Liver (tissue), 9 donors: ENCODE results near the gene TUBB6. TPM values are rescaled to one million over a fixed set of nuclear protein-coding genes. Genes with fewer than 3 reads are reported as not detected.

Experiments used
- DNase-seq: peaks from one replicate; pipeline ENCODE4 v3.0.0-alpha.2; 2017; ENCODE audit warnings: low spot score
- H3K27ac ChIP-seq, 2 donors: one replicate each; pipeline ENCODE4 v1.7.0; 2013; ENCODE audit warnings: inconsistent platforms in 2 of 2, low read length in 2 of 2, control low read depth in 1 of 2, low read depth in 1 of 2, mild to moderate bottlenecking in 1 of 2
- H3K27me3 ChIP-seq, 4 donors: one replicate each; pipeline versions ENCODE4 v1.6.1 to v1.7.0; 2013; ENCODE audit warnings: low read length in 3 of 4, inconsistent platforms in 1 of 4, mild to moderate bottlenecking in 1 of 4, moderate library complexity in 1 of 4; ENCODE audit not compliant: control insufficient read depth in 4 of 4, insufficient read depth in 4 of 4
- H3K36me3 ChIP-seq, 4 donors: one replicate each; pipeline versions ENCODE4 v1.6.1 to v1.7.0; 2013; ENCODE audit warnings: low read length in 3 of 4, mild to moderate bottlenecking in 3 of 4, low read depth in 1 of 4, moderate library complexity in 1 of 4; ENCODE audit not compliant: control insufficient read depth in 4 of 4, insufficient read depth in 3 of 4
- H3K4me1 ChIP-seq, 4 donors: one replicate each; pipeline versions ENCODE4 v1.6.1 to v1.7.0; 2013; ENCODE audit warnings: low read length in 3 of 4, mild to moderate bottlenecking in 3 of 4, moderate library complexity in 1 of 4; ENCODE audit not compliant: control insufficient read depth in 4 of 4, insufficient read depth in 4 of 4
- H3K4me3 ChIP-seq, 3 donors: one replicate each; pipeline versions ENCODE4 v1.6.1 to v1.7.0; 2013; ENCODE audit warnings: low read length in 3 of 3, control low read depth in 1 of 3, low read depth in 1 of 3, mild to moderate bottlenecking in 1 of 3
- H3K9ac ChIP-seq, 2 donors: one replicate each; pipeline ENCODE4 v1.7.0; 2013; ENCODE audit warnings: low read length in 2 of 2, mild to moderate bottlenecking in 2 of 2, moderate library complexity in 2 of 2, control low read depth in 1 of 2, low read depth in 1 of 2
- H3K9me3 ChIP-seq, 4 donors: one replicate each; pipeline versions ENCODE4 v1.6.1 to v1.7.0; 2013; ENCODE audit warnings: low read length in 3 of 4; ENCODE audit not compliant: control insufficient read depth in 4 of 4
- EGR1 ChIP-seq, 2 donors: IDR thresholded peaks; 2 replicates each; pipeline ENCODE4 v1.6.1; 2016 to 2018; ENCODE audit warnings: antibody characterized with exemption in 2 of 2, low read depth in 2 of 2
- FOXA1 ChIP-seq: IDR thresholded peaks from 2 replicates; pipeline ENCODE4 v1.6.1; 2016; ENCODE audit warnings: antibody characterized with exemption
- FOXA2 ChIP-seq: IDR thresholded peaks from 2 replicates; pipeline ENCODE4 v1.6.1; 2016; ENCODE audit warnings: antibody characterized with exemption
- HNF4A ChIP-seq, 2 donors: conservative IDR thresholded peaks; 2 replicates each; pipeline ENCODE4 v1.6.1; 2016; ENCODE audit warnings: antibody characterized with exemption in 2 of 2, mild to moderate bottlenecking in 2 of 2
- HNF4G ChIP-seq: IDR thresholded peaks from 2 replicates; pipeline ENCODE4 v1.6.1; 2016; ENCODE audit warnings: antibody characterized with exemption
- JUND ChIP-seq, 2 donors: IDR thresholded peaks; 2 replicates each; pipeline ENCODE4 v1.6.1; 2016; ENCODE audit warnings: antibody characterized with exemption in 2 of 2
- NR2F2 ChIP-seq: IDR thresholded peaks from 2 replicates; pipeline ENCODE4 v1.6.1; 2016; ENCODE audit warnings: antibody characterized with exemption
- RAD21 ChIP-seq, 2 donors: IDR thresholded peaks; 2 replicates each; pipeline ENCODE4 v1.6.1; 2016; ENCODE audit warnings: antibody characterized with exemption in 2 of 2, mild to moderate bottlenecking in 2 of 2
- RXRA ChIP-seq, 2 donors: IDR thresholded peaks; 2 replicates each; pipeline ENCODE4 v1.6.1; 2017 to 2018; ENCODE audit warnings: antibody characterized with exemption in 2 of 2, mild to moderate bottlenecking in 1 of 2
- SP1 ChIP-seq: IDR thresholded peaks from 2 replicates; pipeline ENCODE4 v1.6.1; 2018; ENCODE audit warnings: antibody characterized with exemption, mild to moderate bottlenecking
- TAF1 ChIP-seq: conservative IDR thresholded peaks from 2 replicates; pipeline ENCODE4 v1.6.1; 2016; ENCODE audit warnings: antibody characterized with exemption, mild to moderate bottlenecking
- YY1 ChIP-seq: IDR thresholded peaks from 2 replicates; pipeline ENCODE4 v1.6.1; 2016; ENCODE audit warnings: antibody characterized with exemption, mild to moderate bottlenecking
- WGBS: extraction: QIAGEN DNeasy Blood & Tissue Kit; methylation state at CpG from one replicate; pipeline ENCODE4 v1.1.7; 2013; 5-methylcytosine and 5-hydroxymethylcytosine counted together
- polyA plus RNA-seq, 2 donors: library from polyadenylated mRNA; stranded (reverse) in 1 of 2; unstranded in 1 of 2; fragments of 200-250 nt in 1 of 2; fragments of >200 nt in 1 of 2; fragmentation: Nextera tagmentation in 1 of 2; extraction: Ambion mirVana in 1 of 2; gene quantifications; one replicate each; pipeline versions ENCODE4 v1.2.1 to v1.2.3, GENCODE V29; 2013 to 2015
- total RNA-seq, 2 donors: library from RNA; depleted of rRNA; stranded (reverse); fragments of >200 nt; gene quantifications; one replicate each; pipeline ENCODE4 v1.2.3, GENCODE V29; 2014
- TF ChIP-seq, protein P1 (sequence below): IDR thresholded peaks from 2 replicates; pipeline ENCODE4 v1.6.1; 2016; ENCODE audit warnings: antibody characterized with exemption
- TF ChIP-seq, protein P2 (sequence below): IDR thresholded peaks from 2 replicates; pipeline ENCODE4 v1.6.1; 2016; ENCODE audit warnings: antibody characterized with exemption
- TF ChIP-seq, protein P3 (sequence below): IDR thresholded peaks from 2 replicates; pipeline ENCODE4 v1.6.1; 2016; ENCODE audit warnings: antibody characterized with exemption, mild to moderate bottlenecking
- TF ChIP-seq, protein P4 (sequence below): fragments of 150-350 bp; IDR thresholded peaks from 2 replicates; pipeline ENCODE4 v1.5.1; 2017; ENCODE audit warnings: improper control_type of control experiment, low read depth, low read length; ENCODE audit not compliant: missing input control
- TF ChIP-seq, protein P5 (sequence below): IDR thresholded peaks from 2 replicates; pipeline ENCODE4 v1.6.1; 2016; ENCODE audit warnings: antibody characterized with exemption
- donor health status: healthy.
- donor health status: healthy.
- donor health status: healthy.
- donor health status: healthy.
- donor health status: healthy.

Gene TUBB6
- total and polyA plus RNA-seq, 4 donors = 5.5 to 347 (median 17.5) TPM

DNA sequence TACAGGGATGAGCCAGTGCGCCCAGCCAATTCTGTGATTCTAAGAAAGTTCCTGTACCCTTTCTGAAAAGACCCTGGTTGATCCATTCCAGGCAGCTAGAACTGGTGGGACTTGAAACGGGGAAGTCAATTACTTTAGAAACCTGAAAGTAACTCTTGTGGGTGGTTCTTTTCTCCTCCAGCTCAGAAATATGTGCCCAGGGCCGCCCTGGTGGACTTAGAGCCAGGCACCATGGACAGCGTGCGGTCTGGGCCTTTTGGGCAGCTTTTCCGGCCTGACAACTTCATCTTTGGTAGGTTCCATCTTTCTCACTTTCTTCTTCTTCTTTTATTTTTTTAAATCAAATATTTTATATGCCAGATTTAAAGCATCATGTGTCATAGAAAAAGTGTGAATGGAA is 2.7 kb downstream of the TUBB6 start:
- Histone ChIP-seq H3K27me3 (peaks cover 0 to 5% (median 0%) of the 10 kb centered on the region in 4 donors), H3K9ac (no peak overlapping the region), H3K9me3 (peaks cover 0 to 4% (median 0%) of the 10 kb centered on the region in 4 donors), H3K36me3 (peaks cover 0 to 7% (median 2%) of the 10 kb centered on the region in 4 donors), H3K4me1 (peaks cover 0 to 9% (median 7%) of the 10 kb centered on the region in 4 donors), H3K27ac (no peak overlapping the region), H3K4me3 (no peak overlapping the region)
- TF ChIP-seq HNF4A (conservative IDR thresholded peaks at IDR 0.05) (no peak), NR2F2 (no peak), HNF4G (no peak), FOXA2 (no peak), EGR1 (IDR thresholded peaks at IDR 0.05; ENCODE audit: low read depth in 2 of 2) (no peak)
- TF ChIP-seq, protein P1, sequence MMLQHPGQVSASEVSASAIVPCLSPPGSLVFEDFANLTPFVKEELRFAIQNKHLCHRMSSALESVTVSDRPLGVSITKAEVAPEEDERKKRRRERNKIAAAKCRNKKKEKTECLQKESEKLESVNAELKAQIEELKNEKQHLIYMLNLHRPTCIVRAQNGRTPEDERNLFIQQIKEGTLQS = no peak
- TF ChIP-seq, protein P2, sequence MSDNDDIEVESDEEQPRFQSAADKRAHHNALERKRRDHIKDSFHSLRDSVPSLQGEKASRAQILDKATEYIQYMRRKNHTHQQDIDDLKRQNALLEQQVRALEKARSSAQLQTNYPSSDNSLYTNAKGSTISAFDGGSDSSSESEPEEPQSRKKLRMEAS = no peak
- 88% methylated on average over 6 of the region's 6 CpGs for WGBS
- no peak for DNase-seq

DNA sequence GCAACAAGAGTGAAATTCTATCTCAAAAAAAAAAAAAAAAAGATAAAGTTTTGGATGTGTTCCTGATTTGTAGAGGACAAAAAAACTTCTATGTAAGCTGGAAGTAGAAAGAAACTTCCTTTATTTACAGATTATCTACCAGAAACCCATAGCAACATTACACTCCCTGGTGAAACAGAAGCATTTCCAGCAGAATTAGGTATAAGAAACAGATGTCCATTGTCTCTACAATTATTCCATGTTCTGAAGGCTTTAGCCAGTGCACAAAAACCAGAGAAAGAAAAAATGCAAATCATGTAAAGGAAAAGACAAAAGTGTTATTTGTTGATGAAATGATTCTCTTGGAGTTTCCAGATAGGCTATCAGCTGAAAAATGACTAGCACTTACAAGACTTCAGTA is 4.9 kb downstream of the TUBB6 start:
- peaks cover 0 to 6% (median 3%) of the 10 kb centered on the region in 4 donors for H3K4me1 ChIP-seq
- DNase-seq = no peak
- peaks cover 0 to 7% (median 2%) of the 10 kb centered on the region in 4 donors for H3K36me3 ChIP-seq
- peaks cover 0 to 4% (median 0%) of the 10 kb centered on the region in 4 donors for H3K9me3 ChIP-seq
- H3K9ac ChIP-seq = no peak overlapping the region
- no peak overlapping the region for H3K27ac ChIP-seq
- no peak for TF ChIP-seq FOXA1
- TF ChIP-seq SP1 = no peak
- TF ChIP-seq NR2F2 = no peak
- no peak for TF ChIP-seq EGR1 (IDR thresholded peaks at IDR 0.05; ENCODE audit: low read depth in 2 of 2)
- TF ChIP-seq JUND (IDR thresholded peaks at IDR 0.05) = no peak
- no peak for TF ChIP-seq RAD21 (IDR thresholded peaks at IDR 0.05)
- TF ChIP-seq, protein P3, sequence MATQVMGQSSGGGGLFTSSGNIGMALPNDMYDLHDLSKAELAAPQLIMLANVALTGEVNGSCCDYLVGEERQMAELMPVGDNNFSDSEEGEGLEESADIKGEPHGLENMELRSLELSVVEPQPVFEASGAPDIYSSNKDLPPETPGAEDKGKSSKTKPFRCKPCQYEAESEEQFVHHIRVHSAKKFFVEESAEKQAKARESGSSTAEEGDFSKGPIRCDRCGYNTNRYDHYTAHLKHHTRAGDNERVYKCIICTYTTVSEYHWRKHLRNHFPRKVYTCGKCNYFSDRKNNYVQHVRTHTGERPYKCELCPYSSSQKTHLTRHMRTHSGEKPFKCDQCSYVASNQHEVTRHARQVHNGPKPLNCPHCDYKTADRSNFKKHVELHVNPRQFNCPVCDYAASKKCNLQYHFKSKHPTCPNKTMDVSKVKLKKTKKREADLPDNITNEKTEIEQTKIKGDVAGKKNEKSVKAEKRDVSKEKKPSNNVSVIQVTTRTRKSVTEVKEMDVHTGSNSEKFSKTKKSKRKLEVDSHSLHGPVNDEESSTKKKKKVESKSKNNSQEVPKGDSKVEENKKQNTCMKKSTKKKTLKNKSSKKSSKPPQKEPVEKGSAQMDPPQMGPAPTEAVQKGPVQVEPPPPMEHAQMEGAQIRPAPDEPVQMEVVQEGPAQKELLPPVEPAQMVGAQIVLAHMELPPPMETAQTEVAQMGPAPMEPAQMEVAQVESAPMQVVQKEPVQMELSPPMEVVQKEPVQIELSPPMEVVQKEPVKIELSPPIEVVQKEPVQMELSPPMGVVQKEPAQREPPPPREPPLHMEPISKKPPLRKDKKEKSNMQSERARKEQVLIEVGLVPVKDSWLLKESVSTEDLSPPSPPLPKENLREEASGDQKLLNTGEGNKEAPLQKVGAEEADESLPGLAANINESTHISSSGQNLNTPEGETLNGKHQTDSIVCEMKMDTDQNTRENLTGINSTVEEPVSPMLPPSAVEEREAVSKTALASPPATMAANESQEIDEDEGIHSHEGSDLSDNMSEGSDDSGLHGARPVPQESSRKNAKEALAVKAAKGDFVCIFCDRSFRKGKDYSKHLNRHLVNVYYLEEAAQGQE = no peak
- TF ChIP-seq FOXA2 = no peak
- no peak for TF ChIP-seq TAF1
- TF ChIP-seq HNF4A (conservative IDR thresholded peaks at IDR 0.05) = no peak
- TF ChIP-seq YY1 = no peak
- TF ChIP-seq, protein P4, sequence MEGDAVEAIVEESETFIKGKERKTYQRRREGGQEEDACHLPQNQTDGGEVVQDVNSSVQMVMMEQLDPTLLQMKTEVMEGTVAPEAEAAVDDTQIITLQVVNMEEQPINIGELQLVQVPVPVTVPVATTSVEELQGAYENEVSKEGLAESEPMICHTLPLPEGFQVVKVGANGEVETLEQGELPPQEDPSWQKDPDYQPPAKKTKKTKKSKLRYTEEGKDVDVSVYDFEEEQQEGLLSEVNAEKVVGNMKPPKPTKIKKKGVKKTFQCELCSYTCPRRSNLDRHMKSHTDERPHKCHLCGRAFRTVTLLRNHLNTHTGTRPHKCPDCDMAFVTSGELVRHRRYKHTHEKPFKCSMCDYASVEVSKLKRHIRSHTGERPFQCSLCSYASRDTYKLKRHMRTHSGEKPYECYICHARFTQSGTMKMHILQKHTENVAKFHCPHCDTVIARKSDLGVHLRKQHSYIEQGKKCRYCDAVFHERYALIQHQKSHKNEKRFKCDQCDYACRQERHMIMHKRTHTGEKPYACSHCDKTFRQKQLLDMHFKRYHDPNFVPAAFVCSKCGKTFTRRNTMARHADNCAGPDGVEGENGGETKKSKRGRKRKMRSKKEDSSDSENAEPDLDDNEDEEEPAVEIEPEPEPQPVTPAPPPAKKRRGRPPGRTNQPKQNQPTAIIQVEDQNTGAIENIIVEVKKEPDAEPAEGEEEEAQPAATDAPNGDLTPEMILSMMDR = no peak
- TF ChIP-seq, protein P5, sequence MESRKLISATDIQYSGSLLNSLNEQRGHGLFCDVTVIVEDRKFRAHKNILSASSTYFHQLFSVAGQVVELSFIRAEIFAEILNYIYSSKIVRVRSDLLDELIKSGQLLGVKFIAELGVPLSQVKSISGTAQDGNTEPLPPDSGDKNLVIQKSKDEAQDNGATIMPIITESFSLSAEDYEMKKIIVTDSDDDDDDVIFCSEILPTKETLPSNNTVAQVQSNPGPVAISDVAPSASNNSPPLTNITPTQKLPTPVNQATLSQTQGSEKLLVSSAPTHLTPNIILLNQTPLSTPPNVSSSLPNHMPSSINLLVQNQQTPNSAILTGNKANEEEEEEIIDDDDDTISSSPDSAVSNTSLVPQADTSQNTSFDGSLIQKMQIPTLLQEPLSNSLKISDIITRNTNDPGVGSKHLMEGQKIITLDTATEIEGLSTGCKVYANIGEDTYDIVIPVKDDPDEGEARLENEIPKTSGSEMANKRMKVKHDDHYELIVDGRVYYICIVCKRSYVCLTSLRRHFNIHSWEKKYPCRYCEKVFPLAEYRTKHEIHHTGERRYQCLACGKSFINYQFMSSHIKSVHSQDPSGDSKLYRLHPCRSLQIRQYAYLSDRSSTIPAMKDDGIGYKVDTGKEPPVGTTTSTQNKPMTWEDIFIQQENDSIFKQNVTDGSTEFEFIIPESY = no peak
- no peak for TF ChIP-seq HNF4G
- TF ChIP-seq RXRA (IDR thresholded peaks at IDR 0.05) = no peak
- no peaks in the 10 kb centered on the region for H3K27me3 ChIP-seq
- H3K4me3 ChIP-seq = no peak overlapping the region
